ENCODE results near the gene WDFY3.

The WDFY3 gene

GRCh38 chr4:84780719-84781118 is 185.8 kb downstream of the WDFY3 start:
- no peak overlapping the region for H3K4me3 ChIP-seq (replicated peaks in 1 of 2; ENCODE audit: low read depth in 2 of 2, low read length in 2 of 2)
- no peak for DNase-seq (ENCODE audit: low read depth in 2 of 2)
- TF ChIP-seq CTCF (IDR thresholded peaks at IDR 0.05; ENCODE audit: low read depth, low read length), result no peak

GRCh38 chr4:84778041-84778440 is 188.4 kb downstream of the WDFY3 start:
- TF ChIP-seq CTCF (IDR thresholded peaks at IDR 0.05; ENCODE audit: low read depth, low read length), result no peak
- DNase-seq (ENCODE audit: low read depth in 2 of 2), result peak in 1 of 2 donors; percentile 43

GRCh38 chr4:84767168-84767567 is 199.3 kb downstream of the WDFY3 start:
- no peak overlapping the region for H3K4me3 ChIP-seq (replicated peaks in 1 of 2; ENCODE audit: low read depth in 2 of 2, low read length in 2 of 2)
- DNase-seq (ENCODE audit: low read depth in 2 of 2), result no peak
- TF ChIP-seq CTCF (IDR thresholded peaks at IDR 0.05; ENCODE audit: low read depth, low read length), result no peak

More at GRCh38 chr4:84778041-84778440, 188.4 kb downstream of the WDFY3 start:
- no peak overlapping the region for H3K4me3 ChIP-seq (replicated peaks in 1 of 2; ENCODE audit: low read depth in 2 of 2, low read length in 2 of 2)

GRCh38 chr4:84753321-84753972 is 213.0 kb downstream of the WDFY3 start:
- DNase-seq (ENCODE audit: low read depth in 2 of 2), result no peak
- no peak overlapping the region for H3K4me3 ChIP-seq (replicated peaks in 1 of 2; ENCODE audit: low read depth in 2 of 2, low read length in 2 of 2)
- TF ChIP-seq CTCF (IDR thresholded peaks at IDR 0.05; ENCODE audit: low read depth, low read length), result no peak

GRCh38 chr4:84751707-84752106 is 214.8 kb downstream of the WDFY3 start:
- TF ChIP-seq CTCF (IDR thresholded peaks at IDR 0.05; ENCODE audit: low read depth, low read length), result no peak
- peak in 1 of 2 donors; percentile 7 for DNase-seq (ENCODE audit: low read depth in 2 of 2)
- no peak overlapping the region for H3K4me3 ChIP-seq (replicated peaks in 1 of 2; ENCODE audit: low read depth in 2 of 2, low read length in 2 of 2)

- TF ChIP-seq CTCF (IDR thresholded peaks at IDR 0.05; ENCODE audit: low read depth, low read length), result no peak
- no peak for DNase-seq (ENCODE audit: low read depth in 2 of 2)
- H3K4me3 ChIP-seq (replicated peaks in 1 of 2; ENCODE audit: low read depth in 2 of 2, low read length in 2 of 2), result no peak overlapping the region
Measured at GRCh38 chr4:84750960-84751283, 215.6 kb downstream of the WDFY3 start.

Data from cardiac fibroblast (primary cell).